PFSK-1 (cell line): ENCODE data around the gene PARD3B.

ENCODE experiments used
- FOXP2 ChIP-seq: optimal IDR thresholded peaks from 2 replicates; pipeline ENCODE3; 2011; ENCODE audit warnings: borderline replicate concordance, control low read depth, inconsistent platforms; ENCODE audit not compliant: insufficient read depth; ENCODE audit errors: extremely low read length, extremely low read depth
- POLR2AphosphoS5 ChIP-seq: IDR thresholded peaks from 2 replicates; pipeline ENCODE4 v1.6.1; 2012; ENCODE audit warnings: low read depth, mild to moderate bottlenecking, control low read depth, low read length, moderate library complexity
- SIN3A ChIP-seq: IDR thresholded peaks from 2 replicates; pipeline ENCODE4 v1.6.1; 2012; ENCODE audit warnings: mild to moderate bottlenecking, low read length, moderate library complexity, borderline replicate concordance; ENCODE audit not compliant: insufficient read depth
- TAF1 ChIP-seq: IDR thresholded peaks from 2 replicates; pipeline ENCODE4 v1.6.1; 2012; ENCODE audit warnings: low read length, control low read depth, borderline replicate concordance; ENCODE audit not compliant: insufficient read depth
- TF ChIP-seq, protein P1 (sequence below), 2 experiments: IDR thresholded peaks; 2 replicates each; pipeline versions ENCODE4 v1.6.1 to v1.8.0; 2011 to 2012; ENCODE audit warnings: low read depth in 2 of 2, low read length in 2 of 2, control low read depth in 1 of 2, inconsistent platforms in 1 of 2, mild to moderate bottlenecking in 1 of 2, moderate library complexity in 1 of 2; ENCODE audit not compliant: insufficient read depth in 1 of 2

The PARD3B gene

DNA sequence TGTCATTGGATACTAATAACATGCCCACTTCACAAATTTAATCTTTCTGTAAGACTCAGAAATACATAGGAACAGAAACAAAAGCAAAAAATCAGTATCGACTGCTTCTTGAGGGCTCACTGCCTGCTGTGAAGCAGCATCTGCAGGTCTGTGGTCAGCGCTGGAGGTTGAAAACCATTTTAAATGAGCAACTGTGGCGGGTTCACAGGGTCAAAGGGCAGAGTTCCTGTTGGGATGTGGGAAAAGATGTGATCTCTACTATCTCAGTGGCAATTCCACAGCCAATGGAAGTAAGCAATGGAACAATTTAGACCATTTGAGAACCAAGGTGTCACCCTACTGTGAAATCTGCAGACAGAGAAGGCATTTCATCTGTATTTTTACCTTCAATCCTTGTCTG is 468.3 kb downstream of the PARD3B start:
- no peak for TF ChIP-seq SIN3A
- no peak for TF ChIP-seq POLR2AphosphoS5
- TF ChIP-seq, protein P1, sequence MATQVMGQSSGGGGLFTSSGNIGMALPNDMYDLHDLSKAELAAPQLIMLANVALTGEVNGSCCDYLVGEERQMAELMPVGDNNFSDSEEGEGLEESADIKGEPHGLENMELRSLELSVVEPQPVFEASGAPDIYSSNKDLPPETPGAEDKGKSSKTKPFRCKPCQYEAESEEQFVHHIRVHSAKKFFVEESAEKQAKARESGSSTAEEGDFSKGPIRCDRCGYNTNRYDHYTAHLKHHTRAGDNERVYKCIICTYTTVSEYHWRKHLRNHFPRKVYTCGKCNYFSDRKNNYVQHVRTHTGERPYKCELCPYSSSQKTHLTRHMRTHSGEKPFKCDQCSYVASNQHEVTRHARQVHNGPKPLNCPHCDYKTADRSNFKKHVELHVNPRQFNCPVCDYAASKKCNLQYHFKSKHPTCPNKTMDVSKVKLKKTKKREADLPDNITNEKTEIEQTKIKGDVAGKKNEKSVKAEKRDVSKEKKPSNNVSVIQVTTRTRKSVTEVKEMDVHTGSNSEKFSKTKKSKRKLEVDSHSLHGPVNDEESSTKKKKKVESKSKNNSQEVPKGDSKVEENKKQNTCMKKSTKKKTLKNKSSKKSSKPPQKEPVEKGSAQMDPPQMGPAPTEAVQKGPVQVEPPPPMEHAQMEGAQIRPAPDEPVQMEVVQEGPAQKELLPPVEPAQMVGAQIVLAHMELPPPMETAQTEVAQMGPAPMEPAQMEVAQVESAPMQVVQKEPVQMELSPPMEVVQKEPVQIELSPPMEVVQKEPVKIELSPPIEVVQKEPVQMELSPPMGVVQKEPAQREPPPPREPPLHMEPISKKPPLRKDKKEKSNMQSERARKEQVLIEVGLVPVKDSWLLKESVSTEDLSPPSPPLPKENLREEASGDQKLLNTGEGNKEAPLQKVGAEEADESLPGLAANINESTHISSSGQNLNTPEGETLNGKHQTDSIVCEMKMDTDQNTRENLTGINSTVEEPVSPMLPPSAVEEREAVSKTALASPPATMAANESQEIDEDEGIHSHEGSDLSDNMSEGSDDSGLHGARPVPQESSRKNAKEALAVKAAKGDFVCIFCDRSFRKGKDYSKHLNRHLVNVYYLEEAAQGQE (IDR thresholded peaks at IDR 0.05; ENCODE audit: insufficient read depth in 1 of 2, low read depth in 2 of 2, low read length in 2 of 2), result no peak
- no peak for TF ChIP-seq FOXP2
- no peak for TF ChIP-seq TAF1

DNA sequence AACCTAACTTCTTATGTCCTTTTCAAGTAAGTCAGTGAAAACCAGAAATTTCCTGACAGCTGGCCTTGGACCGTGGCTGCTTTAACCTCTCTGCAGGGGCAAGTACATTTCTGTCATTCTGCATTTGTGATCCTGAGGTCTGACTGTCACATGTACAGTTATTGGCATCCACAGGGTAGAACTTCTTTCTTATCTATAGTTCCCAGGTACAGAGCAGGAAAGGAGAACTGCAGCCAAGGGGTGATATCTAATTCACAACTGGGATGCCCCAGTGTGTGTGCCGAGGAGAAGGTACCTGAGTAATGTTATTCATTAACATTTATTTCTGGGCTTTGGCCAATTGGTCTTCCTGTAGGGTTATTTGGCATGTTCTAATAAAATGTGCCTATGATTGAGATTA is 468.9 kb downstream of the PARD3B start:
- TF ChIP-seq FOXP2 (no peak), TAF1 (no peak)
- TF ChIP-seq, protein P1 (IDR thresholded peaks at IDR 0.05; ENCODE audit: insufficient read depth in 1 of 2, low read depth in 2 of 2, low read length in 2 of 2), result no peak

DNA sequence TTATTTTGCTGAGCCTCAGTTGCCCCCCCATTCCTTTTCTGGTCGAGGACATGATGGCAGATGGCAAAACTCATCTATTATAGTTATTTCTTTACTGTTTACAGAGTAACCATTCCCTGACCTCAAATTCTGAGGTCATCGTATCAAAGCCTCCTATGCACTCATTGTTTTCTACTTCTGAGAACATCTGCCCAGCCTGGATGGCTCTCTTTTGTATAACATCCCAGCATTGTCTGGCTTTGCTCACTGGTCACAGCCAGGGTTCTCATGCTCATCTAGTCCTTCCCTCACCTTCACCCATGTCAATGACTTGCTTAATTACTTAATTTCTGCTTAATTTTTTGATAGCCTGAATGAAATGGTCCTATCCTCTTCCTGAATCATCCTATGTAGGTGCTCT is 472.1 kb downstream of the PARD3B start:
- TF ChIP-seq, protein P1 (IDR thresholded peaks at IDR 0.05; ENCODE audit: insufficient read depth in 1 of 2, low read depth in 2 of 2, low read length in 2 of 2), result no peak
- TF ChIP-seq TAF1, result no peak
- no peak for TF ChIP-seq POLR2AphosphoS5
- no peak for TF ChIP-seq FOXP2
- no peak for TF ChIP-seq SIN3A

DNA sequence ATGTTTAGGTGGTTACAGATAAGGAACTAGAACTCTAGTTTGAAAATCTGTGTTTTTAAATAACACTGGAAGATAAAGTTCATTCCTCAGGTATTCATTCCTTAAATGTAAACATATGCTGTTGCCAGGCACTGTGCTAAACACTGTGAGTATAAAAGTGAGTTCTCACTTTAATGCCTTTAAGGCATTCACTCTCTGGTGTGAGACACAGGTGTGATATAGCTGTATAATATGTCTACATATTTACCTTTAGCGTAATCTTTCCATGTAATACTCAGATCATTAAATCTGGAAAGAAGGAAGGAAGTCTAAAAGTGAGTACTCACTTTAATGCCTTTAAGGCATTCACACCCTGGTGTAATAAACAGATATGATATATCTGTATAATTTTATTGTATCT is 472.6 kb downstream of the PARD3B start:
- no peak for TF ChIP-seq POLR2AphosphoS5
- no peak for TF ChIP-seq SIN3A
- TF ChIP-seq, protein P1 (IDR thresholded peaks at IDR 0.05; ENCODE audit: insufficient read depth in 1 of 2, low read depth in 2 of 2, low read length in 2 of 2), result no peak
- no peak for TF ChIP-seq FOXP2
- no peak for TF ChIP-seq TAF1

DNA sequence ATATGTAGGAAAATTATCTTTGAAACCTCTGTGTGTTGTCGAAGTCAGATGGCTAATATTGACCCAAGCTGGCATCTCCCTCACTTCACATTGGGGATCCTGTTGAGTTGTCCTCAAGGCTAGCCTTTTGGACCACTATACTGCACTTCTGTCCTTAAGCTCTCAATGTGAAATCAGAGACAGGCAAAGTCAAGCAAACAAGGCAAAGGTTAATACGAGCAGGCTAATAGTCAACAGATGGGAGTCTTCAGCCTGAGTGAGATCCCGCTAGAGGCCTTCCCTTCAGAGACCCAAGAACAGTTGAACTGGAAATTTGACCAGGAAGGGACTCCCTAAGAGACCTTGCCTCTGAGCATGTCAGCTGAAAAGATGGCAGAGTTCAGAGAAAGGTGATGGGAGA is 475.4 kb downstream of the PARD3B start:
- TF ChIP-seq FOXP2 (no peak), TAF1 (no peak), POLR2AphosphoS5 (no peak), SIN3A (no peak)
- TF ChIP-seq, protein P1 (IDR thresholded peaks at IDR 0.05; ENCODE audit: insufficient read depth in 1 of 2, low read depth in 2 of 2, low read length in 2 of 2), result no peak
